ENCODE results near the gene KLHL7.

KLHL7 gene

DNA sequence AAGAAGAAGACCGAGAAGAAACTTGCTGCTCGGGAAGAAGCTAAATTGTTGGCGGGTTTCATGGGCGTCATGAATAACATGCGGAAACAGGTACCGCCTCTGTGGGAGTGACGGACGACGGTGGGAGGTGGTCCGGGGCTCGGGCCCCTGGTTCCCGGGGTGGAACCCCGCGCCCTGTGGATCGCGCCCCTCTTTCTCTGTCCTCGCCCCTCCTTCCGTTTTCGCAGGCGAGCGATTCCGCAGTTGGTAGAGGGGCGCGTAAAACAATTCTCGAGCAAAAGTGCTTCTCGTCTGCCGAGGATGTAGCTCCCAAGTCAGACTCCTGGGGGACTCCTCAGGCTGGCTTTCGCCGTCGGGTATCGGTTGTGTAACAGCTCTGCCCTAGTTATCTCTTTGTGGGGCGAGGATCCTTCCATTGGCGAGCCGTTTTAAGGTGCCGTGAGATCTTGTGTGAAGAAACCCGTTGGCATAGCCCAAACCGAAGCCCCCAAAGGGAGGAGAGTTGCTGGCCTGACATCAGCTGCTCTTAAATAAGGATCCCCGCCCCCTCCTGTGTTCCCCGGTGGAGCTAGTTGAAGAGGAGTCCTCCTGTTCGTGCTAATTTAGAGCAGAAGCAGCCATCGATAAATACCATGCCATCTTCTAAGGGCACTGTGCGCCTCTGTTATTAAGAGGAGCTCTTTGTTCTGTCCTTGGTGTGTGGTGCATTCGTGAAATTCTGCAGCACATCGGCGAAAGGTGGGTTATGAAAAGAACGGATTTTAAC lies 655 bp downstream of the KLHL7 start:
- H2AFZ ChIP-seq (ENCODE audit: low read length), result peak overlapping the region; percentile 100
- no peaks in the 10 kb centered on the region; the same call in 1 of the 2 replicates for H3K9me3 ChIP-seq (ENCODE audit: insufficient read depth, low read depth, low read length)
- H3K27me3 ChIP-seq (ENCODE audit: insufficient read depth, low read length, poor library complexity, severe bottlenecking), result no peaks in the 10 kb centered on the region
- H3K36me3 ChIP-seq (ENCODE audit: insufficient read depth, low read length), result no peaks in the 10 kb centered on the region
- peaks cover 47% of the 10 kb centered on the region for H3K79me2 ChIP-seq (ENCODE audit: insufficient read depth, low read length)
- peak overlapping the region; percentile 94 for H3K4me3 ChIP-seq (ENCODE audit: low read length, poor library complexity, severe bottlenecking)
- TF ChIP-seq, protein P1, sequence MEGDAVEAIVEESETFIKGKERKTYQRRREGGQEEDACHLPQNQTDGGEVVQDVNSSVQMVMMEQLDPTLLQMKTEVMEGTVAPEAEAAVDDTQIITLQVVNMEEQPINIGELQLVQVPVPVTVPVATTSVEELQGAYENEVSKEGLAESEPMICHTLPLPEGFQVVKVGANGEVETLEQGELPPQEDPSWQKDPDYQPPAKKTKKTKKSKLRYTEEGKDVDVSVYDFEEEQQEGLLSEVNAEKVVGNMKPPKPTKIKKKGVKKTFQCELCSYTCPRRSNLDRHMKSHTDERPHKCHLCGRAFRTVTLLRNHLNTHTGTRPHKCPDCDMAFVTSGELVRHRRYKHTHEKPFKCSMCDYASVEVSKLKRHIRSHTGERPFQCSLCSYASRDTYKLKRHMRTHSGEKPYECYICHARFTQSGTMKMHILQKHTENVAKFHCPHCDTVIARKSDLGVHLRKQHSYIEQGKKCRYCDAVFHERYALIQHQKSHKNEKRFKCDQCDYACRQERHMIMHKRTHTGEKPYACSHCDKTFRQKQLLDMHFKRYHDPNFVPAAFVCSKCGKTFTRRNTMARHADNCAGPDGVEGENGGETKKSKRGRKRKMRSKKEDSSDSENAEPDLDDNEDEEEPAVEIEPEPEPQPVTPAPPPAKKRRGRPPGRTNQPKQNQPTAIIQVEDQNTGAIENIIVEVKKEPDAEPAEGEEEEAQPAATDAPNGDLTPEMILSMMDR (conservative IDR thresholded peaks at IDR 0.05; ENCODE audit: low read length), result peak; percentile 18; the same call in 1 of the 2 replicates
- no peak for TF ChIP-seq EZH2phosphoT487 (IDR thresholded peaks at IDR 0.05; ENCODE audit: borderline replicate concordance)
- peaks cover 48% of the 10 kb centered on the region for H3K4me1 ChIP-seq (ENCODE audit: insufficient read depth, low read length, poor library complexity, severe bottlenecking)
- no peaks in the 10 kb centered on the region for H3K9me2 ChIP-seq (replicated peaks; ENCODE audit: low read depth, low read length)
- peaks cover 3% of the 10 kb centered on the region; the same call in 1 of the 2 replicates for H3F3A ChIP-seq (ENCODE audit: low read depth)
- peak overlapping the region; percentile 93 for H3K4me2 ChIP-seq (ENCODE audit: low read depth, low read length, poor library complexity, severe bottlenecking)
- H3K9ac ChIP-seq (ENCODE audit: low read depth, low read length, poor library complexity, severe bottlenecking), result peak overlapping the region; percentile 83
- peaks cover 16% of the 10 kb centered on the region for H4K20me1 ChIP-seq (ENCODE audit: insufficient read depth, low read length, poor library complexity, severe bottlenecking)

DNA sequence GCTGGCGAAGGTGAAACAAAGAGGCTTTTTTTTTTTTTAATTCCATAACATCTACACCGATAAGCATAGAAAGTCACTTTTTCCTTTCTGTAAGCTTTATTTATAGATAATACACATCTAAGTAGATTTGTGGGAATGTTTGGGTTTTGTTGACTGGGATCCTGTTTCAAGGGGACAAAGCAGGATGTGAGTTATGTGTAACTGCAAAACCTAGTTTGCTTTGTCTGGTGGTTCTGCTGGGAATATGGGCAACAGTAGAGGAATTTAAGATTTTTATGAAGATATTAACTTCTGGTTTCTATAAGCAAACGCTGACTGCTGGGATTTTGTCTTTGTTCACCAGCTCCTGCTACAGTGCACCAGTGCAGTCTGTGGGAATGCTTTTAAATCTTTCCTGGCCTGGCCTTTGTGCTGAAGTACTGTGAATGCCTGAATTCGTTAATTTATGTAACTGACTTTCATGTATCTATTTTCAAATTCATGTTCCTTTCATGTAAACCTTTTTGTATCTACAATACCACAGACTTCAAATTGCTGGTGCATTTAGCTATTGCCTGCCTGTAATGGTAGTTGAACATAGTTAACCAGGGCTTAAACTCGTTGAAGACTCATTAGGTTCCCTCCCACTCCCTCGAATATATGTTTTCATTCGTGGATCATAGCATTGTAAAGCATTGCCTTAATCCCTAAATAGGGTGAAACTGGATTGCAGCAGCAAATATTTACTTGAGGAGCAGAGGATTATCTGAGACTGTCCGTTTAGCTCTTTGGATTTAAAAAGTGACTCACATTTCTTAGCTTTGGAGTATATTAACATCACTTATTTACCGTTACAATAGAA lies 1.5 kb downstream of the KLHL7 start:
- no peaks in the 10 kb centered on the region for H3K27me3 ChIP-seq (ENCODE audit: insufficient read depth, low read length, poor library complexity, severe bottlenecking)
- H3K9me3 ChIP-seq (ENCODE audit: insufficient read depth, low read depth, low read length), result no peaks in the 10 kb centered on the region; the same call in 1 of the 2 replicates
- H3K4me1 ChIP-seq (ENCODE audit: insufficient read depth, low read length, poor library complexity, severe bottlenecking), result peaks cover 50% of the 10 kb centered on the region
- no peak for TF ChIP-seq EZH2phosphoT487 (IDR thresholded peaks at IDR 0.05; ENCODE audit: borderline replicate concordance)
- TF ChIP-seq, protein P1 (conservative IDR thresholded peaks at IDR 0.05; ENCODE audit: low read length), result no peak
- peaks cover 49% of the 10 kb centered on the region for H3K79me2 ChIP-seq (ENCODE audit: insufficient read depth, low read length)
- no peaks in the 10 kb centered on the region for H3K9me2 ChIP-seq (replicated peaks; ENCODE audit: low read depth, low read length)
- H3K9ac ChIP-seq (ENCODE audit: low read depth, low read length, poor library complexity, severe bottlenecking), result peak overlapping the region; percentile 83
- H3K4me2 ChIP-seq (ENCODE audit: low read depth, low read length, poor library complexity, severe bottlenecking), result peak overlapping the region; percentile 93
- peak overlapping the region; percentile 94 for H3K4me3 ChIP-seq (ENCODE audit: low read length, poor library complexity, severe bottlenecking)
- no peaks in the 10 kb centered on the region for H3K36me3 ChIP-seq (ENCODE audit: insufficient read depth, low read length)
- peaks cover 3% of the 10 kb centered on the region; the same call in 1 of the 2 replicates for H3F3A ChIP-seq (ENCODE audit: low read depth)
- H2AFZ ChIP-seq (ENCODE audit: low read length), result peak overlapping the region; percentile 100
- H4K20me1 ChIP-seq (ENCODE audit: insufficient read depth, low read length, poor library complexity, severe bottlenecking), result peaks cover 16% of the 10 kb centered on the region

DNA sequence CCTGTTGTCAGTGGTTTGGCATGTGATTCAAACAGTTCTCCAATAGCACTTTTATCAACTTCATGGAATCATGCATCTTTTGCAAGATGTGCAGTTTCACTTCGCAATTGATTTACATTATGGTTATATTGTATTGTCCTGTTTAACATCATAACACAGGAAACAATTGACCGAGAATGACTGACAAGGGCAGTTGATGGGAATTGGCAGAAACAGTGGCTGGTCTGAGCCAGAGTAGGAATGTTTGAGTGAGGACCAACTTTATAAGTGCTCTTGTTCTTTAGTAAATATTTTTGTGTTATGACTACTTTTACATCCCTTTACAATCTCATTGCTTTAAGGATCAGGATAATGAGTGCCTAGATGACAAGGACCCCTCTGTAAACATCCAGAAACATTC lies 2.2 kb downstream of the KLHL7 start:
- Histone ChIP-seq H3K27me3 (ENCODE audit: insufficient read depth, low read length, poor library complexity, severe bottlenecking) (no peaks in the 10 kb centered on the region), H4K20me1 (ENCODE audit: insufficient read depth, low read length, poor library complexity, severe bottlenecking) (peaks cover 16% of the 10 kb centered on the region), H3K9ac (ENCODE audit: low read depth, low read length, poor library complexity, severe bottlenecking) (peak overlapping the region; percentile 83), H3K36me3 (ENCODE audit: insufficient read depth, low read length) (no peaks in the 10 kb centered on the region), H3K9me3 (ENCODE audit: insufficient read depth, low read depth, low read length) (no peaks in the 10 kb centered on the region), H3K4me2 (ENCODE audit: low read depth, low read length, poor library complexity, severe bottlenecking) (peak overlapping the region; percentile 93), H3K4me1 (ENCODE audit: insufficient read depth, low read length, poor library complexity, severe bottlenecking) (peaks cover 55% of the 10 kb centered on the region), H3F3A (ENCODE audit: low read depth) (peaks cover 3% of the 10 kb centered on the region; the same call in 1 of the 2 replicates), H2AFZ (ENCODE audit: low read length) (no peak overlapping the region), H3K9me2 (replicated peaks; ENCODE audit: low read depth, low read length) (no peaks in the 10 kb centered on the region), H3K4me3 (ENCODE audit: low read length, poor library complexity, severe bottlenecking) (peak overlapping the region; percentile 94), H3K79me2 (ENCODE audit: insufficient read depth, low read length) (peaks cover 49% of the 10 kb centered on the region)
- TF ChIP-seq EZH2phosphoT487 (IDR thresholded peaks at IDR 0.05; ENCODE audit: borderline replicate concordance), result no peak
- TF ChIP-seq, protein P1 (conservative IDR thresholded peaks at IDR 0.05; ENCODE audit: low read length), result no peak

Measured in Loucy (cell line).